ENCODE measurements around the gene APOC1. TPM values are rescaled to one million over a fixed set of nuclear protein-coding genes. Genes with fewer than 3 reads are reported as not detected.

Gene APOC1
- total RNA-seq, 1 experiment from 2014 or later: 86.5 TPM

DNA sequence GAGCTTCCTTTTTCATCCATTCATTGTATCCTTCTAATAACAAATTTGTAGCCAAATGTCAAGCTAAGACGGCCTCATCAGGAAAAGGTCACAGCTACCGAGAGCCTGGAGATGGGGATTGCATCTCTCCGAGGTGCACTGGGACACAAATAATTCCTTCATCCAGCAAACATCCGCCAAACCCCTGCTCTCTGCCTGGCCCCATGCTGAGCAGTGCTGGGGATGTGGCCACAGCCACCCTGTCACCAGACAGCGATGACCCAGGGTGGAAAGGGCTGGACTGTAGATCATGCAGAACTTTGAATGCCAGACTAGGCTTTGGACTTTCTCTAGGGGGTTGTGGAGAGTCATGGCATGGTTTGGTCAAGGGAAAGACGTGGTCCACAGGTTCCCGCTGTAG, 21.5 kb upstream of the APOC1 start:
- peak overlapping the region; percentile 93 for H3K4me3 Mint-ChIP-seq
- TF ChIP-seq, protein P1, sequence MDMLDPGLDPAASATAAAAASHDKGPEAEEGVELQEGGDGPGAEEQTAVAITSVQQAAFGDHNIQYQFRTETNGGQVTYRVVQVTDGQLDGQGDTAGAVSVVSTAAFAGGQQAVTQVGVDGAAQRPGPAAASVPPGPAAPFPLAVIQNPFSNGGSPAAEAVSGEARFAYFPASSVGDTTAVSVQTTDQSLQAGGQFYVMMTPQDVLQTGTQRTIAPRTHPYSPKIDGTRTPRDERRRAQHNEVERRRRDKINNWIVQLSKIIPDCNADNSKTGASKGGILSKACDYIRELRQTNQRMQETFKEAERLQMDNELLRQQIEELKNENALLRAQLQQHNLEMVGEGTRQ (CRISPR knock-in tag; IDR thresholded peaks at IDR 0.05): no peak
- TF ChIP-seq, protein P2, sequence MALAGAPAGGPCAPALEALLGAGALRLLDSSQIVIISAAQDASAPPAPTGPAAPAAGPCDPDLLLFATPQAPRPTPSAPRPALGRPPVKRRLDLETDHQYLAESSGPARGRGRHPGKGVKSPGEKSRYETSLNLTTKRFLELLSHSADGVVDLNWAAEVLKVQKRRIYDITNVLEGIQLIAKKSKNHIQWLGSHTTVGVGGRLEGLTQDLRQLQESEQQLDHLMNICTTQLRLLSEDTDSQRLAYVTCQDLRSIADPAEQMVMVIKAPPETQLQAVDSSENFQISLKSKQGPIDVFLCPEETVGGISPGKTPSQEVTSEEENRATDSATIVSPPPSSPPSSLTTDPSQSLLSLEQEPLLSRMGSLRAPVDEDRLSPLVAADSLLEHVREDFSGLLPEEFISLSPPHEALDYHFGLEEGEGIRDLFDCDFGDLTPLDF (CRISPR knock-in tag; IDR thresholded peaks at IDR 0.05): no peak
- TF ChIP-seq NR2C2 (CRISPR knock-in tag; IDR thresholded peaks at IDR 0.05) (no peak), ZNF121 (CRISPR knock-in tag; IDR thresholded peaks at IDR 0.05) (no peak), PRRX2 (CRISPR knock-in tag; IDR thresholded peaks at IDR 0.05) (no peak), GABPB1 (CRISPR knock-in tag; IDR thresholded peaks at IDR 0.05) (no peak), NFATC4 (CRISPR knock-in tag; IDR thresholded peaks at IDR 0.05) (no peak)
- TF ChIP-seq, protein P3, sequence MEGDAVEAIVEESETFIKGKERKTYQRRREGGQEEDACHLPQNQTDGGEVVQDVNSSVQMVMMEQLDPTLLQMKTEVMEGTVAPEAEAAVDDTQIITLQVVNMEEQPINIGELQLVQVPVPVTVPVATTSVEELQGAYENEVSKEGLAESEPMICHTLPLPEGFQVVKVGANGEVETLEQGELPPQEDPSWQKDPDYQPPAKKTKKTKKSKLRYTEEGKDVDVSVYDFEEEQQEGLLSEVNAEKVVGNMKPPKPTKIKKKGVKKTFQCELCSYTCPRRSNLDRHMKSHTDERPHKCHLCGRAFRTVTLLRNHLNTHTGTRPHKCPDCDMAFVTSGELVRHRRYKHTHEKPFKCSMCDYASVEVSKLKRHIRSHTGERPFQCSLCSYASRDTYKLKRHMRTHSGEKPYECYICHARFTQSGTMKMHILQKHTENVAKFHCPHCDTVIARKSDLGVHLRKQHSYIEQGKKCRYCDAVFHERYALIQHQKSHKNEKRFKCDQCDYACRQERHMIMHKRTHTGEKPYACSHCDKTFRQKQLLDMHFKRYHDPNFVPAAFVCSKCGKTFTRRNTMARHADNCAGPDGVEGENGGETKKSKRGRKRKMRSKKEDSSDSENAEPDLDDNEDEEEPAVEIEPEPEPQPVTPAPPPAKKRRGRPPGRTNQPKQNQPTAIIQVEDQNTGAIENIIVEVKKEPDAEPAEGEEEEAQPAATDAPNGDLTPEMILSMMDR (IDR thresholded peaks at IDR 0.05): no peak
- TF ChIP-seq, protein P4, sequence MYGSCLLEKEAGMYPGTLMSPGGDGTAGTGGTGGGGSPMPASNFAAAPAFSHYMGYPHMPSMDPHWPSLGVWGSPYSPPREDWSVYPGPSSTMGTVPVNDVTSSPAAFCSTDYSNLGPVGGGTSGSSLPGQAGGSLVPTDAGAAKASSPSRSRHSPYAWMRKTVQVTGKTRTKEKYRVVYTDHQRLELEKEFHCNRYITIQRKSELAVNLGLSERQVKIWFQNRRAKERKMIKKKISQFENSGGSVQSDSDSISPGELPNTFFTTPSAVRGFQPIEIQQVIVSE (CRISPR knock-in tag; IDR thresholded peaks at IDR 0.05; ENCODE audit: borderline replicate concordance): no peak
- TF ChIP-seq, protein P5, sequence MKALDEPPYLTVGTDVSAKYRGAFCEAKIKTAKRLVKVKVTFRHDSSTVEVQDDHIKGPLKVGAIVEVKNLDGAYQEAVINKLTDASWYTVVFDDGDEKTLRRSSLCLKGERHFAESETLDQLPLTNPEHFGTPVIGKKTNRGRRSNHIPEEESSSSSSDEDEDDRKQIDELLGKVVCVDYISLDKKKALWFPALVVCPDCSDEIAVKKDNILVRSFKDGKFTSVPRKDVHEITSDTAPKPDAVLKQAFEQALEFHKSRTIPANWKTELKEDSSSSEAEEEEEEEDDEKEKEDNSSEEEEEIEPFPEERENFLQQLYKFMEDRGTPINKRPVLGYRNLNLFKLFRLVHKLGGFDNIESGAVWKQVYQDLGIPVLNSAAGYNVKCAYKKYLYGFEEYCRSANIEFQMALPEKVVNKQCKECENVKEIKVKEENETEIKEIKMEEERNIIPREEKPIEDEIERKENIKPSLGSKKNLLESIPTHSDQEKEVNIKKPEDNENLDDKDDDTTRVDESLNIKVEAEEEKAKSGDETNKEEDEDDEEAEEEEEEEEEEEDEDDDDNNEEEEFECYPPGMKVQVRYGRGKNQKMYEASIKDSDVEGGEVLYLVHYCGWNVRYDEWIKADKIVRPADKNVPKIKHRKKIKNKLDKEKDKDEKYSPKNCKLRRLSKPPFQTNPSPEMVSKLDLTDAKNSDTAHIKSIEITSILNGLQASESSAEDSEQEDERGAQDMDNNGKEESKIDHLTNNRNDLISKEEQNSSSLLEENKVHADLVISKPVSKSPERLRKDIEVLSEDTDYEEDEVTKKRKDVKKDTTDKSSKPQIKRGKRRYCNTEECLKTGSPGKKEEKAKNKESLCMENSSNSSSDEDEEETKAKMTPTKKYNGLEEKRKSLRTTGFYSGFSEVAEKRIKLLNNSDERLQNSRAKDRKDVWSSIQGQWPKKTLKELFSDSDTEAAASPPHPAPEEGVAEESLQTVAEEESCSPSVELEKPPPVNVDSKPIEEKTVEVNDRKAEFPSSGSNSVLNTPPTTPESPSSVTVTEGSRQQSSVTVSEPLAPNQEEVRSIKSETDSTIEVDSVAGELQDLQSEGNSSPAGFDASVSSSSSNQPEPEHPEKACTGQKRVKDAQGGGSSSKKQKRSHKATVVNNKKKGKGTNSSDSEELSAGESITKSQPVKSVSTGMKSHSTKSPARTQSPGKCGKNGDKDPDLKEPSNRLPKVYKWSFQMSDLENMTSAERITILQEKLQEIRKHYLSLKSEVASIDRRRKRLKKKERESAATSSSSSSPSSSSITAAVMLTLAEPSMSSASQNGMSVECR (CRISPR knock-in tag; IDR thresholded peaks at IDR 0.05; ENCODE audit: borderline replicate concordance): no peak
- TF ChIP-seq, protein P6, sequence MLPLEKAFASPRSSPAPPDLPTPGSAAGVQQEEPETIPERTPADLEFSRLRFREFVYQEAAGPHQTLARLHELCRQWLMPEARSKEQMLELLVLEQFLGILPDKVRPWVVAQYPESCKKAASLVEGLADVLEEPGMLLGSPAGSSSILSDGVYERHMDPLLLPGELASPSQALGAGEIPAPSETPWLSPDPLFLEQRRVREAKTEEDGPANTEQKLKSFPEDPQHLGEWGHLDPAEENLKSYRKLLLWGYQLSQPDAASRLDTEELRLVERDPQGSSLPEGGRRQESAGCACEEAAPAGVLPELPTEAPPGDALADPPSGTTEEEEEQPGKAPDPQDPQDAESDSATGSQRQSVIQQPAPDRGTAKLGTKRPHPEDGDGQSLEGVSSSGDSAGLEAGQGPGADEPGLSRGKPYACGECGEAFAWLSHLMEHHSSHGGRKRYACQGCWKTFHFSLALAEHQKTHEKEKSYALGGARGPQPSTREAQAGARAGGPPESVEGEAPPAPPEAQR (CRISPR knock-in tag; IDR thresholded peaks at IDR 0.05): no peak
- TF ChIP-seq, protein P7, sequence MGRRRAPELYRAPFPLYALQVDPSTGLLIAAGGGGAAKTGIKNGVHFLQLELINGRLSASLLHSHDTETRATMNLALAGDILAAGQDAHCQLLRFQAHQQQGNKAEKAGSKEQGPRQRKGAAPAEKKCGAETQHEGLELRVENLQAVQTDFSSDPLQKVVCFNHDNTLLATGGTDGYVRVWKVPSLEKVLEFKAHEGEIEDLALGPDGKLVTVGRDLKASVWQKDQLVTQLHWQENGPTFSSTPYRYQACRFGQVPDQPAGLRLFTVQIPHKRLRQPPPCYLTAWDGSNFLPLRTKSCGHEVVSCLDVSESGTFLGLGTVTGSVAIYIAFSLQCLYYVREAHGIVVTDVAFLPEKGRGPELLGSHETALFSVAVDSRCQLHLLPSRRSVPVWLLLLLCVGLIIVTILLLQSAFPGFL (CRISPR knock-in tag; IDR thresholded peaks at IDR 0.05; ENCODE audit: borderline replicate concordance): no peak
- TF ChIP-seq, protein P8, sequence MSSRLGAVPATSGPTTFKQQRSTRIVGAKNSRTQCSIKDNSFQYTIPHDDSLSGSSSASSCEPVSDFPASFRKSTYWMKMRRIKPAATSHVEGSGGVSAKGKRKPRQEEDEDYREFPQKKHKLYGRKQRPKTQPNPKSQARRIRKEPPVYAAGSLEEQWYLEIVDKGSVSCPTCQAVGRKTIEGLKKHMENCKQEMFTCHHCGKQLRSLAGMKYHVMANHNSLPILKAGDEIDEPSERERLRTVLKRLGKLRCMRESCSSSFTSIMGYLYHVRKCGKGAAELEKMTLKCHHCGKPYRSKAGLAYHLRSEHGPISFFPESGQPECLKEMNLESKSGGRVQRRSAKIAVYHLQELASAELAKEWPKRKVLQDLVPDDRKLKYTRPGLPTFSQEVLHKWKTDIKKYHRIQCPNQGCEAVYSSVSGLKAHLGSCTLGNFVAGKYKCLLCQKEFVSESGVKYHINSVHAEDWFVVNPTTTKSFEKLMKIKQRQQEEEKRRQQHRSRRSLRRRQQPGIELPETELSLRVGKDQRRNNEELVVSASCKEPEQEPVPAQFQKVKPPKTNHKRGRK (CRISPR knock-in tag; IDR thresholded peaks at IDR 0.05; ENCODE audit: borderline replicate concordance): no peak
- TF ChIP-seq, protein P9, sequence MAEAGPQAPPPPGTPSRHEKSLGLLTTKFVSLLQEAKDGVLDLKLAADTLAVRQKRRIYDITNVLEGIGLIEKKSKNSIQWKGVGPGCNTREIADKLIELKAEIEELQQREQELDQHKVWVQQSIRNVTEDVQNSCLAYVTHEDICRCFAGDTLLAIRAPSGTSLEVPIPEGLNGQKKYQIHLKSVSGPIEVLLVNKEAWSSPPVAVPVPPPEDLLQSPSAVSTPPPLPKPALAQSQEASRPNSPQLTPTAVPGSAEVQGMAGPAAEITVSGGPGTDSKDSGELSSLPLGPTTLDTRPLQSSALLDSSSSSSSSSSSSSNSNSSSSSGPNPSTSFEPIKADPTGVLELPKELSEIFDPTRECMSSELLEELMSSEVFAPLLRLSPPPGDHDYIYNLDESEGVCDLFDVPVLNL (CRISPR knock-in tag; IDR thresholded peaks at IDR 0.05; ENCODE audit: borderline replicate concordance, low read depth): no peak
- TF ChIP-seq, protein P10, sequence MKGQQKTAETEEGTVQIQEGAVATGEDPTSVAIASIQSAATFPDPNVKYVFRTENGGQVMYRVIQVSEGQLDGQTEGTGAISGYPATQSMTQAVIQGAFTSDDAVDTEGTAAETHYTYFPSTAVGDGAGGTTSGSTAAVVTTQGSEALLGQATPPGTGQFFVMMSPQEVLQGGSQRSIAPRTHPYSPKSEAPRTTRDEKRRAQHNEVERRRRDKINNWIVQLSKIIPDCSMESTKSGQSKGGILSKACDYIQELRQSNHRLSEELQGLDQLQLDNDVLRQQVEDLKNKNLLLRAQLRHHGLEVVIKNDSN (CRISPR knock-in tag; IDR thresholded peaks at IDR 0.05): no peak
- TF ChIP-seq, protein P11, sequence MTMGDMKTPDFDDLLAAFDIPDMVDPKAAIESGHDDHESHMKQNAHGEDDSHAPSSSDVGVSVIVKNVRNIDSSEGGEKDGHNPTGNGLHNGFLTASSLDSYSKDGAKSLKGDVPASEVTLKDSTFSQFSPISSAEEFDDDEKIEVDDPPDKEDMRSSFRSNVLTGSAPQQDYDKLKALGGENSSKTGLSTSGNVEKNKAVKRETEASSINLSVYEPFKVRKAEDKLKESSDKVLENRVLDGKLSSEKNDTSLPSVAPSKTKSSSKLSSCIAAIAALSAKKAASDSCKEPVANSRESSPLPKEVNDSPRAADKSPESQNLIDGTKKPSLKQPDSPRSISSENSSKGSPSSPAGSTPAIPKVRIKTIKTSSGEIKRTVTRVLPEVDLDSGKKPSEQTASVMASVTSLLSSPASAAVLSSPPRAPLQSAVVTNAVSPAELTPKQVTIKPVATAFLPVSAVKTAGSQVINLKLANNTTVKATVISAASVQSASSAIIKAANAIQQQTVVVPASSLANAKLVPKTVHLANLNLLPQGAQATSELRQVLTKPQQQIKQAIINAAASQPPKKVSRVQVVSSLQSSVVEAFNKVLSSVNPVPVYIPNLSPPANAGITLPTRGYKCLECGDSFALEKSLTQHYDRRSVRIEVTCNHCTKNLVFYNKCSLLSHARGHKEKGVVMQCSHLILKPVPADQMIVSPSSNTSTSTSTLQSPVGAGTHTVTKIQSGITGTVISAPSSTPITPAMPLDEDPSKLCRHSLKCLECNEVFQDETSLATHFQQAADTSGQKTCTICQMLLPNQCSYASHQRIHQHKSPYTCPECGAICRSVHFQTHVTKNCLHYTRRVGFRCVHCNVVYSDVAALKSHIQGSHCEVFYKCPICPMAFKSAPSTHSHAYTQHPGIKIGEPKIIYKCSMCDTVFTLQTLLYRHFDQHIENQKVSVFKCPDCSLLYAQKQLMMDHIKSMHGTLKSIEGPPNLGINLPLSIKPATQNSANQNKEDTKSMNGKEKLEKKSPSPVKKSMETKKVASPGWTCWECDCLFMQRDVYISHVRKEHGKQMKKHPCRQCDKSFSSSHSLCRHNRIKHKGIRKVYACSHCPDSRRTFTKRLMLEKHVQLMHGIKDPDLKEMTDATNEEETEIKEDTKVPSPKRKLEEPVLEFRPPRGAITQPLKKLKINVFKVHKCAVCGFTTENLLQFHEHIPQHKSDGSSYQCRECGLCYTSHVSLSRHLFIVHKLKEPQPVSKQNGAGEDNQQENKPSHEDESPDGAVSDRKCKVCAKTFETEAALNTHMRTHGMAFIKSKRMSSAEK (CRISPR knock-in tag; IDR thresholded peaks at IDR 0.05; ENCODE audit: borderline replicate concordance): no peak

More for the DNA sequence above, 21.5 kb upstream of the APOC1 start:
- DNase-seq (ENCODE audit: low spot score) (no peak), ATAC-seq (no peak)
- POLR2A ChIA-PET: interaction anchor here (1.0 kb wide), 1 partner anchor 85 kb away, joined by 3 read pairs; no protein-coding TSS in a partner anchor
- Mint-ChIP-seq H3K9me3 (no peaks in the 10 kb centered on the region), H3K36me3 (peaks cover 59% of the 10 kb centered on the region), H3K4me1 (peaks cover 21% of the 10 kb centered on the region), H3K27me3 (ENCODE audit: low read depth) (no peaks in the 10 kb centered on the region; the same call in 1 of the 2 replicates), H3K27ac (peak overlapping the region; percentile 96)
- CTCF ChIA-PET: interaction anchor here (0.6 to 1.1 kb wide), 3 partner anchors 12 to 169 kb away, joined by 3 to 5 read pairs (median 5); no protein-coding TSS in a partner anchor
